CD4-positive, alpha-beta T cell treated with Interleukin-1 beta for 1 hour (primary cell): ENCODE data around the gene CNIH1.
A peak's percentile ranks its signal among the peaks of the same experiment; 100 is the strongest.

Experiments used
- DNase-seq, 2 donors: peaks; one replicate each; pipeline ENCODE4 v3.0.0-alpha.2; 2020 to 2022

The CNIH1 gene

DNA sequence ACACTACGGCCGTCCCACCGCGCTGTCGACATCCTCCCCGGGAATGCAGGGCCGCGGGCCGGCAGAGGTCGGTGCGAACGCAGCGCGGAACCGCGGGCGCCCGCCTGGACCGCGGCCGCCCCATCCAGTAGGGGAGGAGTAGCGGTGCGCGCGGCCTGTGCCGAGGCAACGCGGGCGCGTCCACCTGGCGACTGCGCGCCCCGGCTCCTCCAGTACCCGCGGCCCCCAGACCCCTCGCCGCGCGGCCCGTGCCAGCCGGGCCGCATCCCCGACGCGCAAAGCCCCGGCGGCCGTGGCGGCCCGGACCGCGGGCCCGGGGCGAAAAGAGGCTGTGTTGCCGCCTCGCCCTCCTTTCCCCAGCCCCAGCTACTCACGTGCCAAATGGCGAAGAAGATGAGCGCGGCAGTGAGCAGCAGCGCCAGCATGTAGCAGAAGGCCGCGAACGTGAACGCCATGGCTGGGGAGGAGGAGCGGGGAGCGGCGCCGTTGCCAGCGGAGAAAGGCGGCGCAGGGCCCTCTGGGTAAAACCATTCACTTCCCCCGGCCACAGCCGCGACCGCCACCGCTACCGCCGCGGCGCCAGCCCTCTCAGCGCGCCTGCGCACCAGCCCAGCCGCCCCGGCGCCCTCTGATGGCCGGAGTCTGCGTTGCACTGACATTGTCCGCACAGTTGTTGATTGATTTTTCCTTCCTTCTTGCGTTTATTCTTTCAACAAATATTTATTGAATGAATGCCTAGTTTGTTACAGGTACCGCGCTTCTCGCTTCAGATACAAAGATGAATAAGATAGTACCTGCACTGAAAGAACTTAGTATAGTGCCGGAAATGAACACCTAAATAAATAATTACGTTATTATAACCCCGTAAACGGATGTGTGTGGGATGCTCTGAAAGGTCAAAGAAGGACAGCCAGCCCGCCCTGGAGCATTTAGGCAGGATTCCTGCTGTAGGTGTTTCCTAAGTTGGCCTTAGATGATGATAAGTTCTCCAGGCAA lies at the start of gene CNIH1:
TSS of gene CNIH1 (minus strand) at position 502 of the 996 bp plus-strand sequence. CDS start at position 455, 47 bp downstream.
- DNase-seq, result peak; percentile 92 to 93

DNA sequence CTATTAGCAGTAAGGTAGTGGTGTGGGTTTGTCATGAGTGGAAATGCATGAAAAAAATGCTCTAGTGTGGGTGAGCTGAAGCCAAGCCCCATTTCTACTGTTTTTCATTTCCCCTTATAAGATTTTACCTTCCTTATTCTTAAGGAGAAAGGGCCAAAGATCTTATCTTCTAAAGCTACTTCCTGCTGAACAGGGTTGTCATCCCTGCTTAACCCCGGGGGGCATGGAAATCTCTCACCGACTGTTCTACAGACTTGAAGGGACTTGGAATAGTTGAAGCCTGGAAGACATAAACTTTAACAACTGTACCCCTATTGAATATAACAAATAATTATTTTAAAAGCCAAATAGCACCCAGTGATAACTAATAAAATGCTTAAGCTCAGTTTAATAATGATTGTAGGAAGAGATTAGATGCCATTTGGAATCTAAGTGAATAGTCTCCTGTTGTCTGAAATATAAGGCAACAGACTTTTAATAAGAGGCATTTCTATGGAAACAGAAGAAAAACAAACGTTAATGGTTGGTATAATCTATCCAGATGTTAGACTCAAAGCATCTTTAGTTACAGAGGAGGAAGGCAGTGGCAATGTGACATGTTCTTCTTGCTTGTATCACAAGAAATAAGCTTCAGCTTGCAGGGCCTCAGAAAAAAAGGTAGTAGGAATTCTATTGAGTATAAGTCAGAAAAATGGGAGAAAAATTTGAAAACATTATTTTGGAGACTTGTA lies 49.4 kb upstream of the CNIH1 start:
- DNase-seq, result no peak

DNA sequence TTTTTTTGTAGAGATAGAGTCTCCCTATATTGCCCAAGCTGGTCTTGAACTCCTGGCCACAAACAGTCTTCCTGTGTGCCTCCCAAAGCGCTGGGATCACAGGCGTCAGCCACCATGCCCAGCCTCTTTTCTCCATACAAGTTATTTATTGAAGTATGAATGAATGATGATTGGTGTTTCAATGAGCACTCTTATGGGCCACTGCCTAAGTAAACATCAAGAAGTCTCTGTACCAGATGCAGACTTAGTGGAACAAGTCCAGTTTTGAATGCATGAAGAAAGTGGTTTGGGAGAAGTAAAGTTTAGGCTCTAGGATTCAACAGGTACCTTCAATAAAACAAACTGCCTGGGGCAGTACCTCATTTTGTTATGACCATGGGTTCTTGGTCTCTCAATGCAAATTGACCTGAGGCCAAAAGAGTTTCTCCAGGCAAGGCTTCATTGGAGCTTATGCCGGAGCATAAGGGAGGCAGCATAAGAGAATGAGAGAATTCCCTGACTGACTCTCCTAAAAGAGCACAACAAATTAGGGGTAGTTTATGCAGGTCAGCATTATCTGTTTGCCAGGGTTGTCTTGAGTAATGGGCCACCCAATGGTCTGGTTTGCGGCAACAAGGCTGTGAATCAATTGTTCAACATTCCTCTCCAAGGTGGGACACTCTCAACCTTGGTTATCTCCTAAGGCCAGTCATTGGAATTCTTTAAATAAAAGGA lies 48.7 kb upstream of the CNIH1 start:
- no peak for DNase-seq

DNA sequence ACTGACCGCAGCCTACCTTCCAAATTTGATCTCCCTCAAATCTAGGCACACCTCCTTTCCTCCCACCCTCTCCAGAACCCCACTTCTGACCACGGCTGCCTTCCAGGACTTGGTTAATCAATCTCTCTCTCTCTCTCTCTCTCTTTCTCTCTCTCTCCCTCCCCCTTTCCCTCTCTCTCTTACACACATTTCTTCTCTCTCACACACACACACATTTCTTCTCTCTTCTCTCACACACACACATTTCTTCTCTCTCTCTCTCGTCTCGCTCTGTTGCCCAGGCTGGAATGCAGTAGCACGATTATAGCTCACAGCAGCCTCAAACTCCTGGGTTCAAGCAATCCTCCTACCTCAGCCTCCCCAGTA lies 48.1 kb upstream of the CNIH1 start:
- no peak for DNase-seq

DNA sequence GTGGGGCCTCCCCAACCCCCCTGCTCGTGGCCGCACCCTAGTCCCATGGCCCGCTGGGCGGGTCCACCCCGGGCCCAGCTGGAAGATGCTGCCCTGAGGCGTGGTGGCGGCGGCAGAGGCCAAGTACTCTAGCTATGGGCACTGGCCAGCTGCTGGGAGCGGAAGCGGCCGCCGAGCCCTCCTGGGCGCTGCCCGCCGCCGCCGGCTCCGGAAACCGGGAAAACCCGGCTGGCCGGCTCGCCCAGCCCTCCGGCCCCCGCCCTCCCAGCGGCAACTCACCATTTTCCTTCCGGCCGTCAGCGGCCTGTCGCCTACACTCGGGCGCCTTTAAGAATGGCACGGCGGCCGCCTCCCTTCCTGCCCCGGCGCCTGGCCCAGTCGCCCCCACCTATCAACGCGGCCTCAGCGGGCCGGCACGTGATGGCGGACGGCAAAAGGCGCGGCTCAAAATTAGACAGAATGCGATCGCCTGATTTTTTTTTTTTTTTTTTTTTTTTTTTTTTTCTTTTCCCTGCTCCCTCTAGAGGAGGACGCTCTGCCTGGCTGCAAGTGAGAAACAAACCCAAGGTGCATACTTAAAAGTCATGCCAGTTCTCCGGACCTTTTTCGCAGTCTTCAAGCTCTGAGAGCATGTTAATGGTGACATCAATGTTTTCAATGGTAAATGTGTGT lies 47.6 kb upstream of the CNIH1 start, which contains the start of gene GMFB:
TSS of gene GMFB (minus strand) at position 335 of the 672 bp plus-strand sequence. CDS start at position 282, 53 bp downstream.
- peak; percentile 91 to 93 for DNase-seq

DNA sequence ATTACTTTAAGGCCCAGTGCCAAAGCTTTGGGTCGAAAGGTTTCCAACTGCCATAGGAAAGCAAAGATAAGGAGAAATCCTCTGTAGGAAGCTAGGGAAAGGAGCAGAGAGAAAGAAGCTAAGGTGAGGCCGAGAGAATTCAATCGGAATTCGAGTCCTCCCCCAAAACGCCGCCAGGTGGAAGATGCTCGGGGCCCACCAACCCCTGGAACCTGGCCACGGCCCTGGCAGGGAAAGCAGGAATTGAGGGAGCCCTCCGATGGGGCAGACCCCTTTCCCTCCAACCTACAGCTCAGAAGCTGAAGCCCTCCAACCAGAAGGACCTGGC lies 47.1 kb upstream of the CNIH1 start:
- DNase-seq, result no peak

DNA sequence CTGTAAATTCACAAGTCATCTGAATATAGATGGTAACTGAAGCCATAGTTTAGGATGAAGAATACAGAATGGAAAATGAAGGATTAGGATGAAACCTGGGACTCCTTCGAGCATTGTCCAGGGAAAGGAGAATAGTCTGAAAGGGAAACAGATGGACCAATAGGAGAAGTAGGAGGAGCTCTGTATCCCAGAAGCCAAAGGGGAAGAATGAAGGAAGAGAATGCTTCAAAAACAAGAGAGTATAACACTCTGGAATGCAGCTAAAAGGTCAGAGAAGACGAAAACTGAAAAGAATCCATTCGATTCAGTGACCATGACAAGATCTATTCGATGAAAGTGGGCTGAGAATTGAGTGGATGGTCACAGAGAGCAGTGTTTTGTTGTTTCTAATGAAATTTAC lies 46.6 kb upstream of the CNIH1 start:
- DNase-seq, result no peak

DNA sequence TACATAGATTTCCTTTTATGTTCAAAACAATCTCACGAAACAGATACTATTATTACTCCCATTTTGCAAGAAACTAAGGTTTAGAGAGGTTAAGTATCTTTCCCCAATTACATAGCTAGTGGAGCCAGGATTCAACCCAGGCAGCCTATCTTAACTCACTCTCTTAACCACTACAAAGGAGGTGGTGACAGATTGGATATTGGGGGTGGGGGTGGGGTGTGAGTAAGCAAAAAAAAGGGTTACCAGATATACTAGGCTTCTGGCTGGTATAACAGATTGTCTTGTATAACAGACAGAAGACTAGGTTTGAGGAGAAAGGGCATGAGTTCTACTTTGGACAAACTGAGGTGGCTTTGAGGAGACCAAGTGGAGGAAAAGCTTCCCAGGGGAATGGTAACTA lies 45.5 kb upstream of the CNIH1 start:
- DNase-seq, result no peak

DNA sequence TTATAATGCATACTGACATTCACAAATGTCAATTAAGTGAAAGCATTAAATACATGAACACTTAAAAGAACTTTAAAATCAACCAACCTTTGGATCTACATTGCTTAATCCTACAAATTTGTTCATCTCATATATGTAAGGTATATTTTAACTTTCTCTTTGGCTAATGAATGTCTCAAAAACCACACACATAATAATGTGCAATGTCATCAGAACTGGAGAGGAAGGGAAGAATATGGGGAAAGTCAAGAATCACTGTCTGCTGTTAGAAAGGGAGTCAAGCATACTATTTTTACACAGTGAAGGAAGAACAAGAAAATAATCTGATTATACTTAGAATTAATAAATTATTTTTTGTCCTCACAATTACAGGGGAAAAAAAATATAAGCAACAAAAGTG lies 42.7 kb upstream of the CNIH1 start:
- DNase-seq, result no peak

DNA sequence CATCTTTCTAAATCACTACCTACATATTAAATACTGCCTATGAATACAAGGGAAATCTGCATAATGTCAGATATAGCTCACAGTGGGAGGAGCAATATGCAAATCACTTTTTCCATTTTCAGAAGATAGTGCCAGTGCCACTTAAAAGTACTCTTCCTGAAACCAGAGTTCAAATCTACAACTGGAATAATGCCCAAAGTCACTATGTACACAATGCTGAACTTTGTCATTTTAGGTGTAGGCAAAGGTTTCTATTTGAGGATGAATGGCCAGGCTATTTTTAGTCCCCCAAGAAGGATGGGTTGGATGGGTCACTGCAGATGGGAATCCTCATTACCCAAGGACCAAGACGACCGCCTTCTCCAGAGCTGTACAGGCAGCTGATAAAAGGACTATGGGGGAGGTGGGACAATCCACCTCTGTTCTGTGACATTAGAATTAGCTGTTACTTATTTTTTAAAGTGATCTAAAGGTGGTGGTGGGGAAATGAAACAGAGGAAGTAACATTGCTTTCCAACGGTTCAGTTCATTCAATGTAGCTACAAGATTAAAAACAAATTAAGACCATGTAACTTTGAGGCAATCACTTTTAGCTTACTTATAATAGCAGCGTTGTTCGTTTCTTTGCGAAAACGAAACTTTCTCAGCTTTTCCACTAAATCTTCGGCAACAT lies 42.0 kb upstream of the CNIH1 start:
- no peak for DNase-seq

DNA sequence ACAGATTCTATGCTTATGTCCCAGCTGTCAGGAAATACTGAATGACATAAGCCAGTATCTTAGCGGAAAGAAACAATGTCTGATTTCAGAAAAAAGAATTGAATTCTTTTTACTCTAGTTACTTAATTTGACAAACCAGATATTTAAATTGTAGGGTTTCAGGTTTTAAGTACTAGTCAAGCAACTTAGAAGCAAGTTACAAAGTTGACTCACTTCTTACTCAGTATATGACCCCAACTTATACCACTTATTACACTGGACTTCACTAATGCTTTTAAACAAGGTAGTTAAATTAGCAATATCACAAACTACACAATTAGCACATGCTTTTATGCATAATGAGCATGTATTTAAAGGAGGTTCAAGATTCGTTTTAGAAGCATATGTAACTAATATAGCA lies 40.5 kb upstream of the CNIH1 start:
- DNase-seq, result no peak

DNA sequence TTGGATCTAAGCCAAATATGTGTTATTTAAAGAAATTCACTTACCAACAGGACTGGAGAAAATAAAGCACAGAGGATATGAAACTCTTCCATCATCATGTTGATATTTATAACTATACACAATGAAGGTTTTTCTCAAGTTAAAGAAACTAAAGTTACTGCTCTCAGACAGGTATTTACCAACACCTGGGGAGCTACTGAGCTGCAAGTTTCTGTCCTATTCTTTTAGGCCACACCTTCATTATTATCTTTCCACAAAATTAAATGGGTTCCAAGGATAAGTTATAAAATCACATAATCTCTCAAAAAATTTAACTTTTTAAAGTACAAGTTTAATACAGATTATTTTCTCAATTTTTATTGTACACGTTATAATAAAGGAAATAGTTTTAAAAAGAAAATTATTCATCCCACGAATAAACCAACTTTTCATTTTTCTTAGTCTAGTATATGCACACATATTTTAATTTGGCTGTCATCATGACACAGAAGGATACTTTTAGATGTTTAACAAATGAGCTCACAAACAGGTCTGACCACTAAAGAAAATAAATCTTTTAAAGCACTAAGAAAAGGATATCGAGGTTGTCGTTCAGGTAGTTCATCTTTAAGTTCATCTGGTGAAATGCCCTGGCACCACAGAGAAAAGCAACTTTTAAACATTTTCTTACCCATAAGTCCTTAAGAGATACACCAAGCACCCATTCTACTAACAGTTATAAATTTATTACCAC lies 39.8 kb upstream of the CNIH1 start:
- DNase-seq, result no peak

DNA sequence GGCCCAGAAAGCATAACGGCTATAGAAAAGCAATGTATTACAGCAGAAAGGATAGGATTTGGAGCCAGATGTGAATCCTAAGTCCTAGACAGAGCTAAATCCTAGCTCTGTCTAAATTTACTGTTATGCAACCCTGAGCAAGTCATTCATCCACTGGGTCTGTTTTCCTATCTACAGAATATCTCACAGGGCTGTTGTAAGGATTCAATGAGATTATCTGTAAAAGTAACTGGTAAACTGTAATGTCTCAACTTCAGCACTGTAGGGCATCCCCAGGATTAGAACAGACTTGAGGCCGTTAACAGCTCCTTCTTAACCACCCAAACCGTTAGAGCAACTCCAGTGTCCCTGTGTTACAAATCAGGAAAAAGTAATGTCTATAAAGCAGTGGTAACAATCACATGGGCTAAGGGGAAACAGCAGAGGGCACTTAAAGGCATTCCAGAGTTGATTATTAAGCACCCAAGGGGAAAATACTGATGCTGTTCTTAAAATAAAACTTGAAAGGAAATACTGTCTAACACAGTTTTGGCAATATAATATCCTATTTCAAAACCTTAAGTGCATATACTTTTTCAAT lies 37.6 kb upstream of the CNIH1 start:
- DNase-seq, result no peak

DNA sequence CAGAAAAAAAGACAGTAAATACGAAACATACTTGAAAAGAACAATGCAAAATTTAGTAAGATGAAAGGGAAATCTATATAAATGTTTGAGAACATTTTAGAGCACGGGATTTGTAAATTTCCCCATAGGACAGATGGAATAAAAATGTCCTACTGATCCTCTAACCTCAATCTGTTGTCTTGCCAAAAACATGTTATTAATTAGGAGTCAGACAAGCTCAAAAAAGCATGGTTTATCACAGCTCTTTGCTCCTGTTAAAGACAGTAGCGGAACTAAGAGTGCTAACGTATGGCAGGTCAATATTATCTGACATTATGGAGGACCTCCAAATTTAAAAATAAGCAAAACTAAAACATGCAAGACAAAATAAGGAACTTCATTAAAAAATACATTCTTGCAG lies 34.7 kb upstream of the CNIH1 start:
- DNase-seq, result no peak

DNA sequence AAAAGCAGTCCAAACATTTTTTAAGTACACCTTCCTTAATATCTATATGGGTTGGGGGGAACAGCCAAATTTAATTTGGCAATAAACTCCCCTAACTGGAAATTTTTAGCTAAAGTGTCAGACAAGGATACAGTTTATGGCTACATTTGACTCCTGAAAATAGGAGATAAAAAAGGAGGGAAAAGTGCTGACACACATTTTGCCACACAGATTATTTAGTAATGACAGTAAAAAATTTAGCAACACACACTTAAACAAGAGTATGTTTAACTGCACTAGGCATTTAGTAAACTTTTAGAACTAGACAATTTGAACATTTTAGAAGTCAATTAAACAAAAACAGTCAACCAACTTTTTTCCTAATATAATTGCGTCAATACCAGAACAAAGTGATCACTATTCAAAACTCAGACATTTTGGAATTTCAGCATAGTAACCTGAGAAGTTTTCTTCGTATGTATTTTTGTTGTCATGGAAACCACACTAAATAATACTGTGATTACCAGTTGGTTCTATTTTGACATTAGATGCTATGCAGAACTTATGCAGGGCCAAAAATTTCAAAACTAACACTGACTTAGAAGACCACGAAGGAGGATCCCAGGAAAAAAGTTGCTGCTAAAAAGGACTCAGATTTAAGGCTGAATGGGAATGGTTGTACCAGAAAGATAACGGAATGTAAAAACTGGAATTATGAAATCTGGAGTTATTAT lies 34.2 kb upstream of the CNIH1 start:
- no peak for DNase-seq

DNA sequence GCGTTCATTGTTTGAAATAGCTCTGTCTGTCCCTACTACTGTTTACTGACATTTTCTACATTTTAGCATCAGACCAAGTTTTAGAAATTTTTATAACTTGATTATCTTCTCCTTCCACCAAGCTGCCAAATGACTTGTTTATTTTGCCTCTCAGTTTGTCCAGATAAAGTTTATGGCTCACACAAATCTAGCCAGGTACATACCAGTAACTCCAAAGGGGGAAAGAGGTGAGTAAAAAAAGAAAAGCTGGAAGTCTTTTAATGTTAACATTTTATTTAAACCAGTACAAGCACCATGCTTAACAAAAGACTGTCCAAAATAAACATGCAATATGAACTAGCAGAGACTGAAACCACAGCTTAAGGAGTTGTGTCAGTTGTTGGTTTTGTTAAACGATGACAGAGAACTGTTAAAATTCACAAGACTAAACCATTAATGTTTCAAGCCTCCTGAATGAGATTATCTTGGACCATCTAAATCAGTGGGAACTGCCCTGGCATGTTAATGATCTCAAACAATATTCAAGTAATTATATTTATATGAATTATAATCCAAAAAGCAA lies 33.1 kb upstream of the CNIH1 start:
- DNase-seq, result no peak

DNA sequence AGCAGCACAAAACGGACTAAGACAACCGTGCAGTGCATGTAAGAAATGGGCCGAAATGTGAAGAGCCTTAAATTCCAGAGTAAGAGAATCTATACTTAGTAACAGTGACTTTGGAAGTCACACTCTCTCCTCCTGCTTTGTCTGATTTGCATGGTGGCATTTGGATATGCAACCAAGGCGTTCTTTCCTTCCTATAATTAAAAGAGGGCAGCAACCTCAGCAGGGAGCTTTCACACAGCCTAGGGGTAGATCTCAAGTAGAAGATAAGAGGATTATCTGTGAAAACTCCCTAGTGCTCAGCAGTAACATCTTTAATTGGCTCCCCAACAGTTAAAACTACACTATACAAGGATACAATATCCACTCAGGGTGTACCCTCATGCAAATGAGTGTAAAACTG lies 31.1 kb upstream of the CNIH1 start:
- DNase-seq, result no peak

DNA sequence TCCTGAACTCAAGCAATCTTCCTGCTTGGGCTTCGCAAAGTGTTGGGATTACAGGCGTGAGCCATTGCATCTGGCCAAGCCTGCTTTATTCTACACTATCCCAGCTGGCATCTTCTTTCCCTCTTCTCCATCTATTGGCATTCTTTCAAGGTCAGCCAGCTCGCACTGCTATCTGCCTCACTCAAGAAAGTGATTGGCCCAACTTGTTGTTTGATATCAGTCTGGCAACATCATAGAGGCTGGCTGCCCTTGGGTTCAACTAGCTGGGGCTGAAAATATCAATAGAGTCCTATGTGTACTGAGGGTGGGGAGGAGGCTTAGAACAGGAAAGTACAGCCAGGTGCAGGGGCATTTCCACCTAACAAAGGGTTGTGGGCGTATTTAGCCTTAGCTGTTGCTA lies 30.5 kb upstream of the CNIH1 start:
- no peak for DNase-seq

DNA sequence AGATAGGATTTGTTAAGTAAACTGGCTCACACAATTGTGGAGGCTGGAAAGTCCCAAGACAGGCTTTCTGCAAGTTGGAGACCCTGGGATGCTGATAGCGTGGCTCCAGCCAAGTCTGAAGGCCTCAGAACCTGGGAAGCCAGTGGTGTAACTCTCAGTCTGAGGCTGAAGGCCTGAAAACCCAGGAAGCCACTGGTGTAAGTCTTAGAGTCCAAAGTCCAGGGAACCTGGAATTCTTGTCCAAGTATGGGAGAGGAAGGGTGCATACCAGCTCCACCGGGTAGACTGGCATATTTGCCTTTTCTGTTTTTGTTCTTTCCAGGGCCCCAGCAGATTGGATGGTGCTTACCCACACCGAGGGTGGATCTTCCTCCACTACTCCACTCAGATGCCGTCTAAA lies 29.5 kb upstream of the CNIH1 start:
- no peak for DNase-seq

DNA sequence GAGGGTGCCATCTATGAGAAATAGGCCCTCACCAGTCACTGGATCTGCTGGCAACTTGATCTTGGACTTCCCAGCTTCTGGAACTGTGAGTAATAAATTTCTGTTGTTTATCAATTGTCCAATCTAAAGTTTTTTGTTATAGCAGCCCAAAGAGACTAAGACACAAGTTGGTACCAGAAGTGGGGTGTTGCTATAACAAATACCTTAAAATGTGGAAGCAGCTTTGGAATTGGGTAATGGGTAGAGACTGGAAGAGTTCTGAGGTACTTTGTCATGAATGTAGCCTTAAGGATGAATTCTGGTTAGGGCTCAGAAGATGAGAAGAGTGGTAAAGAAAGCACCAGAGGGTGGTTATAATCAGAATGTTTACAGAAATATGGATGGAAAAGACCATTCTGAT lies 26.1 kb upstream of the CNIH1 start:
- no peak for DNase-seq
